IPS-NIHi11 (cell line): Measurements from ENCODE around the gene KLHL36.
A peak's percentile ranks its signal among the peaks of the same experiment; 100 is the strongest.
"Not testable (repeated sequence)": the region's sequence is repeated elsewhere in the genome, so short reads cannot be mapped to it uniquely, and the experiment has no call there.

ENCODE experiments used
- DNase-seq: peaks from one replicate; pipeline ENCODE4 v3.0.0; 2012; ENCODE audit warnings: mixed read lengths, low spot score

Gene KLHL36

DNA sequence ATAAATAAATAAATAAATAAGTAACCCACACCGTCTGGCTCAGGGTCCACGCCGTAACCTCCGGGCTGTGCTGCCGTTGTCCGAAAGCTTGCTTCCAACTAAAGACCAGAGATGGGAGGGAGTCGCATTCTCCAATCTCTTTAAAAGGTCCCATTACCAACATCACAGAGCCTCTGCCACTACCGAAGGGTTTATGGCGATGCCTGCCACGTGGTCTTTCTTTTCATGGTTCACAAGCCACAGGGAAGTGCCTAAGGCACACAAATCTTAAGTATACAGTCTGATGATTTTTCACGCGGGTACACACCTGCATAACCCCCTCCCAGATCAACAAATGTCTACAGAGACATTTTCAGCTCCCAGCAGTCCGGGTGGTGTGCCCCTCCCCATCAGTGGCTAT lies 31.8 kb upstream of the KLHL36 start:
- DNase-seq: no peak

GRCh38 chr16:84617041-84617790 lies 31.1 kb upstream of the KLHL36 start:
- DNase-seq: no peak

DNA sequence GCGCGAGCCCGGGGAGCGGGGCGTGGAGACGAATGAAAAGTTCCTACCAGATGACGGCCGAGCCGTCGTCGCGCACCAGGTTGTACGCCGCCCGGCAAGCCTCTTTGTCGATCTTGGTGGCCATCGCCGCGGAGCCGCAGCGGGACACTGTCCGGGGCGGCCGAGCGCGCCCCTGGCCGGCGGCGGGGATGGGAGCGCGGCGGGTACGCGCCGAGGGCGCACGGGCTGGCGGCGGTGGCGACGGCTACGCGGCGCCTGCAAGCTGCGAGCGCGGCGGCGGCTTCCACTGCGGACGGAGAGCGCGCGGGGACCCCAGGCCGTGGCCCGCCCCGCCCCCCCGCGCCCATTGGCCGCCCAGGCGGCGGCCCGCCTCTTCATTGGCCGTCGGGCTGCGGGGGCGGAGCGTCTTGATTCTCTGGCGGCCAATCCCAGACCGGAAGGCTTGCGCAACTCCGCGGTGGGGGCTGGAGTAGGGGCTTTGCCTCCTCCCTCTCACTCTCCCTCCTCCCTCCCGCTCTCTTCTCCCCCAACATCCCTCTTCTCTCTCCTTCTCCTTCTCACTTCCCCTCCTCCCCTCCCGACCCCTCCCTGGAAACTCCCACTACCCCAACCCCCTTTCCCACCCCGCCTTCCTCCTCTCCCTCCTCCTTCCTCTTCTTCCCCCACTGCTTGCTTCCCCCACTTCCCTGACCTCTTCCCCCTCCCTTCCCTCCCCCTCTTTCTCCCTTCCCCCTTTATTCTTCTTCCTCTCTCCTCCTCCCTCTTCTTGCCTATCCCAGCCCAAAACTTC lies 30.3 kb upstream of the KLHL36 start, which contains the start of gene COTL1:
Gene COTL1 (minus strand): TSS at position 288 of the 790 bp plus-strand sequence. CDS start 164 bp downstream, at position 124.
- DNase-seq: peak; percentile 96

- DNase-seq: peak; percentile 71
These were observed 29.5 kb upstream of the KLHL36 start for GRCh38 chr16:84618581-84619460.

DNA sequence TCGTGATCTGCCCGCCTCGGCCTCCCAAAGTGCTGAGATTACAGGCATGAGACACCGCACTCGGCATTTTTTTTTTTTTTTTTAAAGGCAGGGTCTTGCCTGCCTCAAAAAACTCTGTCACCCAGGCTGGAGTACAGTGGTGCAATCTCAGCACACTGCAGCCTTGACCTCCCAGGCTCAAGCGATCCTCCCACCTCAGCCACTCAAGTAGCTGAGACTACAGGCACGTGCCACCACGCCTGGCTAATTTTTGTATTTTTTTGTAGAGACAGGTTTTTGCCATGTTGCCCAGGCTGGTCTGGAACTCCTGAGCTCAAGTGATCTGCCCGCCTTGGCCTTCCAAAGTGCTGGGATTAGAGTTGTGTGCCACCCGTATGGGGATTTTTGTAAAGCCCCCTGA lies 27.4 kb upstream of the KLHL36 start:
- not testable (repeated sequence) for DNase-seq

GRCh38 chr16:84625556-84625955 lies 22.8 kb upstream of the KLHL36 start:
- DNase-seq: no peak

DNA sequence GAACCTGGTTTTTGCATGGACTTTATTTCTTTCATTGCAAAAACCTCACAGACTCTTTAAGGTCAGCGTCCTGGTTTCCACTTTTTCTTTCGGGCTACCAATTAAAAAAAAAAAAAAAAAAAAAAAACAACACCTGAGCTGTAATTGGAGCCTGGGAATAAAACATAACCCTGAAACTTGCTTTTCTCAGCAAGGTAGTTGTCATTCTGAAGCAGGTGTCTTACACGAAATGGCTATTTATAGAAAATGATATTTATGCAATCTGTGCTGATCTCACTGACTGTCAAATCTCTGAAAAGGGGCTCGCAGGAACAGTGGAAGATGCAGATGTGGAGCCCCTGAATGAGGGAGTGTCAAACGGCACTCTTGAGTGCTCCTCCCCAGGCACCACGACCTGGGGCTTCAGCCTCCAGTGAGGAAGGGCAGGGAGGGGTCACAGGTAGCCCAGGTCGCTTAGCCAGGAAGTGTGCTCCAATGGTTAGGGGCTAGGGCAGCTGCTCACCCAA lies 20.0 kb upstream of the KLHL36 start:
- DNase-seq: no peak

DNA sequence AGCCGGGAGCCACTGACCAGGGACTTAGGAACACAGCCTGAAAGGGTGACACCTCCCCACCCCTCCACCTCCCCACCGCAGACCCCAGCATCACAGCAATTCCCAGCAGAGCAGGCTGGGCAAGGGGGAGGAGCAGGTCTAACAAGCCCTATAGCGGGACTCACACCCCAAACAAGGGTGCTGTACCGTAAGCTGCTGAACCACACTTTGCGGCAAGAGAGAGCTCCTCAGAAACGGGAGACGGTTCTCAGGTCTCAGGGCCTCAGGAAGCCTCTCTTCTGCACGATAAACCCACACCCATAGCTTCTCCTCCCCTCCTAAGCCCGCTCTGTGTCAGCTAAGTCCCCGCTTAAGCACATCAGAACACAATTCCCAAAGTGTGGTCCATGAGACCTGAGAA lies 18.7 kb upstream of the KLHL36 start:
- no peak for DNase-seq

DNA sequence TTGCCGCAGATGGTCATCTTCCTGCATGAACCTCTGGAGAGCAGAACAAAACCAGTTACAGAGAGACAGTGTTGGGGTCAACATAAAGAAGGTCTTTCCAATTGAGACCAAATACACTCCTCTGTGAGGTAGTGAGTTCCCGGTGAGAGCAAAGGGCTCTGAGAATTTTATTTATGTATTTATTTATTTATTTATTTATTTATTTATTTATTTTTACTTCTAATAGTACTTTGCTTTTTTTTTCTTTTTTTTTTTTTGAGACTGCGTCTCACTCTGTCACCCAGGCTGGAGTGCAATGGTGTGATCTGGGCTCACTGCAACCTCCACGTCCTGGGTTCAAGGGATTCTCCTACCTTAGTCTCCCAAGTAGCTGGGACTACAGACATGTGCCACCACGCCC lies 18.3 kb upstream of the KLHL36 start:
- DNase-seq: no peak

DNA sequence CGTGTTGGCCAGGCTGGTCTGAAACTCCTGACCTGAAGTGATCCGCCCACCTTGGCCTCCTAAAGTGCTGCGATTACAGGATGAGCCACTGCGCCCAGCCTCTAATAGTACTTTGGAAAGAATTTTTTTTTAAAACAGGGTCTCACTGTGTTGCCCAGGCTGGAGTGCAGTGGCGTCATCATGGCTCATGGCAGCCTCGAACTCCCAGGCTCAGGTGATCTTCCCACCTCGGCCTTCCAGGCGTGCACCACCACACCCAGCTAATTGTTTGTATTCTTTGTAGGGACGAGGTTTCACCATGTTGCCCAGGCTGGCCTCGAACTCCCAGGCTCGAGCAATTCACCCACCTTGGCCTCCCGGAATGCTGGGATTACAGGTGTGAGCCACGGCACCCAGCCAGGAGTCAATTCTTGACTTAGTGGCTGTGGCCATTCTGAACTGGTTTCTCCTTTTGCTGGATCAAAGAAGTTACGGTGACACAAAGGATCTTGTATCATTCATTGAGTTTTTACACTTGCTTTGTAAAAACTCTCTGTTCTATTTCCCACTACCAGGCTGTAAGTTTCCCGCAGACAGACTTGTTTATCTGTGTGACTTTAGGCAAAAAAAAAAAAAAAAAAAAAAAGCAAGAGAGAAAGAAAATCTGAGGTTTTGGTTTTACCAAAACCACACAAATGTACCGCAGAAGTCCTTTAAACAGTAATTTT lies 17.7 kb upstream of the KLHL36 start:
- no peak for DNase-seq

DNA sequence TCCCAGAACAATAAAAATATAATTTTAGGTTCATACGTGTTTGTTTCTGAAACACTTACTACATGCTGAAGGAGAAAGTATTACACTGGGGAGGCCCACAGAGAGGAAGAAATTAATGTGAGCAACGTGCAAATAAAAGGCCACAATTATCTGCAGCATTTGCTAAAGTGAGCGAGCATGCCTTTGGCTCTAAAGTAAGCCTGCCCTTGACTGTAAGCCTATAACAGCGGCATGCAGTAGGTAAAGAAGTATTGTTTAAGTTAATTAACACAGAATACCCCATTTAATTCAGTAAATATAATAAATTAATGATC lies 17.2 kb upstream of the KLHL36 start:
- DNase-seq: no peak

DNA sequence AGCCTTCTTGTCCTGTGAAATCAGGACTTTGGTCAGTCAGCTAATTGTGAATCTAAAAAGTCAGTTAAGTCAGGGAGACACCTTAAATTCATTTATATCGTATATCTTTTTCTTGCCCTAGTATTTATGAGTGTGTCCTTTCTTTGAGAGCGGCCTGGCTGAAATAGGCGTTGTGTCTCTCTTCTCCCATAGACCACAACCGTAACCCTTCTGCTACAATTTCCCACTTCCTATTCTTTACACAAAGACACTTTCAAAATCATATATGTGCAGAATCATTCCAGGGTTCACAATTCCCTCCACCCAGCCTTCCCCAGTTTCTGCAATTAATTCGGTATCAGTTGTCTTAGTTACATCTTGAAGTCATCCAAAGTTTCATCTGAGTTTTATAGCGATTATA lies 16.4 kb upstream of the KLHL36 start:
- no peak for DNase-seq

GRCh38 chr16:84632862-84633261 lies 15.4 kb upstream of the KLHL36 start:
- DNase-seq: not testable (repeated sequence)

DNA sequence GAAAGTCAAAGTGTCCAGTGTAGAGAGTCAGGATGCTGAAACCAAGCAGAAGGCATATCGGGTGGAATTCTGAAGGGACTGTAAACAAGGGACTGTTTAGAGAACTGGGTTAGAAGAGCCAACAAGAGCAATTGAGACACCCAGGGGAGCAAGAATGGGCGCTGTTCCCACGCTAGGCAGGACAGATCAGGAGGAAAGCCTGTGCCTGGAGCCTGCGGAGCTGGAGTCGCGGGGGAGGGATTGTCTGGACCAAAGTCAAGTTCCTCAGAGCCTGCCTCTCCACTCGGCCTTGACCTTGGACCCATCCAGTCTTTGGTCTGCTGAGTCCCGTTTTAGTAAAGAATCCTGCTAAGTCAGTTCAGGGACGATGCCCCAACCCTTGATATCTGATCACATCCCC lies 14.7 kb upstream of the KLHL36 start:
- DNase-seq: no peak

- DNase-seq: no peak
These were observed 12.6 kb upstream of the KLHL36 start for GRCh38 chr16:84635702-84636101.

GRCh38 chr16:84637709-84638108 lies 10.6 kb upstream of the KLHL36 start:
- no peak for DNase-seq

DNA sequence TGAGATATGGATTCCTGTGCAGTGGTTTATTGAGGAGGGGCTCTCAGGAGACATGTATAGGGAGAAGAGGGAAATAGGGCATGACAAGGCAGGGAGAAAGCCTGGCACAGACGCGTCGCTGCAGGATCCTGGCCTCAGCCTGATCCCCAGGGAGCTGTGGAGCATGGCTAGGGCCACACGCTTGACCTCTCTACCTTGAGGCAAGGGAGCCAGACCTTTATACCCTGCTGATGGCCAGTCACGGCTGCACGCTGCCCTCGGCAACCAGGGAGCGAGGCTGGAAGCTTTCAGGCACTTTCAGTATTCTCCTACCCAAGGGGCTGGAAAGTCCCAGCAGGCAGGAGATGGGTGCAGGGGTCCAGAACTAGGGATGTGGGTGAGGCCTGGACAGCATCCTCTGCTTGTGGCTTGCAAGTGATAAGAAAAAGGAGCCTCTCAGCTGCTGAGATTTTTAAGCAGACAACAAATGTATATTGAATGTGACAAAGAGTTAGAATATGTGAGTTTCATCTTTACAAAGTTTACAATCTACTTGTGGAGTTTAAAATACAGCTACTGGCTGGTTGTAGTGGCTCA lies 10.0 kb upstream of the KLHL36 start:
- no peak for DNase-seq

DNA sequence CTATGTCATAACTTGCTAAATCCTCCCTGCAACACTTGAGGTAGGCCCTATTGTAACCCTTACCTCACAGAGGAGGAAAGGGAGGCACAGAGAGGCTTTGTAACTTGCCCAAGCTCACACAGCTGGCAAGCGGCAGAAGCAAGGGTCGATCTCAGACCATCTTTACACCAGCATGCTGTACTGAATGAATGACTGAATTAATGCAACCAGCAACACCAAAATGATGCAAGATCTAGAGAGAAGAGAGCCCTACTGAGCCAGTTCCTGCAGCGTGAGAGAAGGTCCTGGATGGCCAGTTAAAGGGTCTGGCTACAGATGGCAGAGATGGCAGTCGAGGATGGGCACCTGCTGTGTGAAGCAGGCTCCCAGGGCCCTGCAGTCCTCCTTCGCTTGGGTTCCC lies 8.2 kb upstream of the KLHL36 start:
- DNase-seq: no peak

DNA sequence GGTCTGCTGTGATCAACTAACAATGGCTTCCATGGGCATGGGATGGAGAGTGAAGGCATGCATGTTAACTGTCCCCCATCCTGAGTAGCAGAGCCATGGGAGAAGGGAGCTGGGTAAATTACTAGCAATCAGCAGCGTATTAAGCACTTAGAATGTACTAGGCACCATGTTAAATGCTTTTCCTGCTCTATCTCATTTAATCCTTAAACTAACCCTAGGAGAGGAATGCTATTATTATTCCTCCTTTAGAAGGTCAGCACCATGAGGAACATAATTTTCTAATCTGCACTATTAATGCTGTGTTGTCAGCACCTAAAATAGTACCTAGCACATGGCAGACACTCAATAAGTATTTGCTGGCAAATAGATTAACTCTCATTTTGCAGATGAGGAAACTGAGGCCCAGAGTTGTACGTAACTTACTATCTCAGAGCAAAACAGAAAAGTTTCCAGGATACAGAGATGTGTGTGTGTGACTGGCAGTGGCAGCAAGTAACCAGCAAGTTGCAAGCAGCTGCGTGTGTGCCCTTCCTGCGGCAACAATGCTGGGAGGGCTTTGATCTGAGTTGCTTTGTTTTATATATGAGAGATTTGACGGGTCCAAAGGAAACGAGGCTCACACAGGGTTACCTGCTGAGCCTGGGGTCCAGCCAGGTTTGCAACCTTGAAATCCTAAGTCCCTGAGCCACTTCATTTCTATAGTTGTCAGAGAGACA lies 6.5 kb upstream of the KLHL36 start:
- DNase-seq: no peak

DNA sequence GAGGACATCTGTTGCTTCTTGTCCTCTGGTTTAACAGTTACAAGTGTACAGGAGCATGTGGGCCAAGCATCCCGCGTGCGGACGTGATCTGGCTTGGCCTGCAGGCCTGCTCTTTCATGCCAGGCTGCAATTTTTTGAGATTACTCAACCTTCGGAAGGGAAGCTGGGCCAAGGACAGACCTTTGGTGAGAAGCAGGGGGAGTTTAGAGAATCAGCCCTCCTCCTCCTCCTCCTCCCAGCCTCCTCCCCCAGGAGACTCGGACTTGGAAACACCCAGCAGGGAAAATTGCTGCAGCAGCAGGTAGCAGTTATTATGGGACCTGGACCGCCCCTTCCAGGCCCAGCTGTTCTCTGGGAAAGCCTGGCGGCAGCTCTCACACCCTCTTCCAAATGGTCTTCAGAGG lies 5.1 kb upstream of the KLHL36 start:
- no peak for DNase-seq

DNA sequence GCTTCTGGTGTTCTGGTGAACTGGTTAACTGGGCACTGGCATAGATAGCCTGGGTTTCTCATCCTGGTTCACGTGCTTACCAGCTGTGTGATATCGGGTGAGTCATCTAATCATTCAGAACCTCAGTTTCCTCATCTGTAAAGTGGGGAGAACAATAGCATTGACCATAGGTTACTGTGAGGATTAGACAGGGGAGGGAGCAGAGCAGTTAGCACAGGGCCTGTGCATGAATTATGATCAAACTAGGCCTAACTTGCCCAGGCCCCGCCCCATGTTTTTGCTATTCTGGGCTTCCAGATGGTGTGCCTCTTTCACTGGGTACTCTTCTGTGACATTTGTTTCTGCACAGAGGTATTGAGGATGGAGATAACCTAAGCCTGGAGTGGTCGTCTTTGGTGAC lies 4.6 kb upstream of the KLHL36 start:
- DNase-seq: no peak
